SIG-M5 treated with dmso at 0.1 percent for 504 hours (cell line): ENCODE data around the gene PC.
"Not testable (repeated sequence)": the region's sequence is repeated elsewhere in the genome, so short reads cannot be mapped to it uniquely, and the experiment has no call there.

Experiments
- DNase-seq: peaks from one replicate; lab custom pipeline; 2025; ENCODE audit not compliant: unreplicated experiment; lab: John Stamatoyannopoulos, UW

The PC gene

DNA sequence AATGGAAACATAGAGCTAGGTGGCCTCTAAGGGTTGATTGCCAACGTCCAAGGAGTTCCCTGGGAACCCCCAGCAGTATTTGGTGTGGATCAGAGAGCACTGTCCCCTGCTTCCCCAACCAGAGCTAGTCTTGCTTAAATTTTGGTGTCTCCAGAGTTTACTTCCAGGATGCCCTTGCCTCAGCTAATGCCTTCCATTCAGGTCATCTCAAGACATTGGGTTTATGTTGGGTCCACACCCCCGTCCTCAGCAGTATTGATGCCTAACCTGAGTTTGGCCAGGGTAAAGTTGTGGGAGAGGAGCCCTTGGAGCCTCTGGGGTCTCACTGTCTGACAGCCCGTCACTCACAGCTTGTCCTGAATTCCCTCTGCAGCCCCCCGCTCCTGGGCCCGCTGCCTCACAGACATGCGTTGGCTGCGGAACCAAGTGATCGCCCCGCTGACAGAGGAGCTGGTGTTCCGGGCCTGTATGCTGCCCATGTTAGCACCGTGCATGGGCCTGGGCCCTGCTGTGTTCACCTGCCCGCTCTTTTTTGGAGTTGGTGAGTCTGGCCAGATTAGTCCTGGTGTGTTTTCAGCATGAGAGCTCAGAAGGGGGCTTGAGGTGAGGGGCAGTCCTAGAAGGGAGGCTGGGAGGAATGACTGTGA lies 113.6 kb downstream of the PC start:
- DNase-seq = no peak

DNA sequence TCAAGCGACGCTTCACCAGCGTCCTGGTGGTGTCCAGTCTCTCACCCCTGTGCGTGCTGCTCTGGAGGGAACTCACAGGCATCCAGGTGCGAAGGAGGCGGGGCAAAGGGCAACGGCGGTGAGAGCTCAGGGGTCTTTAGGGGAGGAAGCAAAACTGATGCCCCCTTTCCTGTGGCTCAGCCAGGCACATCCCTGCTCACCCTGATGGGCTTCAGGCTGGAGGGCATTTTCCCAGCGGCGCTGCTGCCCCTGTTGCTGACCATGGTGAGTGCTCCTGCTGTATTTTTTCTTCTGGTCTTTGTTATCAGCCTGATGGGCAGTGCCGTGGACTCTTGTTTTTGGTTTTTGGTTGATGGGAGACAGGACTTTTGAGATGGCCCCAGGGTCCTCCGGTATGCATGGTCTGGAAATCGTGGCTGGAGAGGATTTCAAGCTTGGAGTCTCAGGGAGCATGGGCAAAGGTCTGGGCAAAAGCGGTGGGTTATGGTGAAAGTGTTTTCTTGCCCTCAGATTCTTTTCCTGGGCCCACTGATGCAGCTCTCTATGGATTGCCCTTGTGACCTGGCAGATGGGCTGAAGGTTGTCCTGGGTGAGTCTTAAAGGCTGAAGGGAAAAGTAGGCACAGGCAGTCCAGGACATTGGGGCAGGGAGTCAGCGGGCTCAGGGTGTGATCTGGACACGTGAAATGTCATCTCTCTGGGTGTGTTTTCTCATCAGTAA lies 114.2 kb downstream of the PC start:
- DNase-seq = no peak

DNA sequence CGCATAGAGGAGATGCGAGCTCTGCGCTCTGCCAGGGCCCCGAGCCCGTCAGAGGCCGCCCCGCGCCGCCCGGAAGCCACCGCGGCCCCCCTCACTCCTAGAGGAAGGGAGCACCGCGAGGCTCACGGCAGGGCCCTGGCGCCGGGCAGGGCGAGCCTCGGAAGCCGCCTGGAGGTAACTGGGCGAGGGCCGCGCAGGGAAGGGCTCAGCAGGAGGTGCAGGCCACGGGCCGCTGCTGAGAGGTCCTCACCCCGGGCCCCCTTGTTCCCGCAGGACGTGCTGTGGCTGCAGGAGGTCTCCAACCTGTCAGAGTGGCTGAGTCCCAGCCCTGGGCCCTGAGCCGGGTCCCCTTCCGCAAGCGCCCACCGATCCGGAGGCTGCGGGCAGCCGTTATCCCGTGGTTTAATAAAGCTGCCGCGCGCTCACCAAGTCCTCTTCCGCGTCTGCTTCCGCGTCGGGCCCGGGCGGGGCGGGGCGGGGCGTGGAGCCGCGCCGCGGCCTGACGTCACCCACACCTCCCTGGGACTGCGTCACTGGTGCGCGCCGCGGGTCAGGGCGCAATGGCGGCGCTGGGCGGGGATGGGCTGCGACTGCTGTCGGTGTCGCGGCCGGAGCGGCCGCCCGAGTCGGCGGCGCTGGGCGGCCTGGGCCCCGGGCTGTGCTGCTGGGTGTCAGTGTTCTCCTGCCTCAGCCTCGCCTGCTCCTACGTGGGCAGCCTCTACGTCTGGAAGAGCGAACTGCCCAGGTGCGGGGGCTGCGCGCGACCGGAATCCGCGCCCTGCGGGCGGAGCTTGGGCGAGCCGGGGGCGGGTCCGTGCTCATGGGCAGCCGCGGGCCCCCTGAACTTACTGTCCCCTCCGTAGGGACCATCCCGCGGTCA lies 115.0 kb downstream of the PC start, which contains the start of gene RCE1:
RCE1 (plus strand) TSS at position 546 of the 880 bp plus-strand sequence; CDS start at position 561, 15 bp downstream.
- peak; percentile 84 for DNase-seq

DNA sequence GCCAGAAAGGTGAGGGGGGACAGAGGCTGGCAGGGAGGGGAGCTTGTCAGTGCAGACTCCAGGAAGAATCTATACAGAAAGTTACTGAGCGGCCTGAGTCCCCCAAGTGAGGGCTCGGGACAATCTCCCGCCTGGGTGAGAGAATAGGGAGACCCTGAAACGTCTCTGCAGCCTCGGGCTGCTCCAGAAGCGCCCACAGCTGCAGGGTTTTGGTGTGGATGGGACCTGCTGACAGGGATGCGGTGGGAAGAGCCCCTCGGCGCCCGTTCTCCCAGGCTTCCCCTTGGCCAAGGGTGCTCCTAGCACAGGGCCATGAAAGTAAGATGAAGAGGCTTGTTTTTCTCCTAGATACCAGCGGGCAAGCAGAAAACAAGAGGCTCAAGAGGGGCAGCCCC lies 115.7 kb downstream of the PC start:
- DNase-seq = no peak

DNA sequence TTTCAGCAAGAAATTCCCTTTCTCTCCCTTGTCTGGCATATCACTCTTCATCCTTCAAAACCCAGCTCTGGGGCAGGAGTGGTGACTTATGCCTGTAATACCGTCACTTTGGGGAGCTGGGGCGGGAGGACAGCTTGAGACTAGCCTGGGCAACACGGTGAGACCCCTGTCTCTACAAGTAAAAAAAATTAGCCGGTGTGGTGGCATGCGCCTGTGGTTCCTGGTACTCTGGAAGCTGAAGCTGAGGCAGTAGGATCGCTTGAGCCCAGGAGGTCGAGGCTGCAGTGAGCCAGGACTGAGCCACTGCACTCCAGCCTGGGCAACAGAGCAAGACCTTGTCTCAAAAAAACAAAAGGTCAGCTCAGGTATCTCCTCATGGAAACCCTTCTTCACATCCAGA lies 116.3 kb downstream of the PC start:
- no peak for DNase-seq

DNA sequence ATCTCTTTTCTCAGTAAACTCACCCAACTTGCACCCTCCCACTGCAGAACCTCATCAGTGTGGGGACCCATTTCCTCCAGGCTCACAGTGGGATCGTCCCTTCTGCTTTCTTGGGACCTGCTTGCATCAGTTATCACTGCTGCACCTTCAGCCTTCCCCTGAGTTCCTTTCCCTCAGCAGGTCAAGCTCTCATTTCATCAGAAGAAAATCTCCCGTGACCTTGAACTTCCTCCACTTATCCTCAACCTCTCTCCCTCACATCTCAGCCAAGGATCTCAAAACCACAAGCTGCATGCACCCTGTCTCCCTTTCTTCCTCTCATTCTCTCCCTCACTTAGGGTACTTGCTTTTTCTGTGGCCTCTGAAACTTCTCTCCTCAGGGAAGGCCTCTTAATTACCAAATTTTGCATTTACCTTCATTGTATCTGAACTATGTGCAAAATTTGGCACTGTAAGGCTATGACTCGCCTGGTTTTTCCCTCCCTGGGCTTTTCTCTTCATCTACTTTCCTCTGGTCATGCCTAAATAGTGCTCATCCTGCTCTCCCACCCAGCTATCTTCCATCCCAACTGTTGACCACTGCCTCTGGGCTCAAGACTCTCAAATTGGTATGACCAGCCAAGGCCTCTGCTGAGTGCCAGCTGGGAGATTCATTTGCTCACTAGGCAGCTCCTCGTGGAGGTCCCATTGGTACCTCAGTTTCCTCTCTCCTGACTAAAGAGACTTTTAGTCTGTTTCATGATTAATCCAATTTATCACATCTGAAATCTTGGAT lies 117.7 kb downstream of the PC start:
- no peak for DNase-seq

DNA sequence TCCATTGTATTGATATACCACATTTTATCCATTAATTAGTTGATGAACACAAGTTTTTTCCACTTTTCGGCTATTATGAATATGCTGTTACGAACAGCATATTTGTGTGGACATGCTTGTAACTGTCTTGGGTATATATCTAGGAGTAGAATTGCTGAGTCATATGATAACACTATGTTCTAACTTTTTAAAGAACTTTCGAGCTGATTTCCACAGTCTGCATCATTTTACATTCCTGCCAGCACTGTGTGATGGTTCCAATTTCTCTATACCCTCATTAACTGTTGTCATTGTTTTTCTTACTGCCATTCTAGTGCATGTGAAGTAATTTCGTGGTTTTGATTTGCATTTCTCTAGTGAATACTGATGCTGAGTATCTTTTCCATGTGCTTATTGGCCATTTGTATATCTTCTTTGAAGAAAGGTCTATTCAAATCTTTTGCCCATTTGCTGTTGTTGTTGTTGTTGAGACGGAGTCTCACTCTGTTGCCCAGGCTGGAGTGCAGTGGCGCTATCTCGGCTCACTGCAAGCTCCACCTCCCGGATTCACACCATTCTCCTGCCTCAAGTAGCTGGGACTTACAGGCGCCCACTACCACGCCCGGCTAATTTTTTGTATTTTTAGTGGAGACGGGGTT lies 122.3 kb downstream of the PC start:
- no peak for DNase-seq

DNA sequence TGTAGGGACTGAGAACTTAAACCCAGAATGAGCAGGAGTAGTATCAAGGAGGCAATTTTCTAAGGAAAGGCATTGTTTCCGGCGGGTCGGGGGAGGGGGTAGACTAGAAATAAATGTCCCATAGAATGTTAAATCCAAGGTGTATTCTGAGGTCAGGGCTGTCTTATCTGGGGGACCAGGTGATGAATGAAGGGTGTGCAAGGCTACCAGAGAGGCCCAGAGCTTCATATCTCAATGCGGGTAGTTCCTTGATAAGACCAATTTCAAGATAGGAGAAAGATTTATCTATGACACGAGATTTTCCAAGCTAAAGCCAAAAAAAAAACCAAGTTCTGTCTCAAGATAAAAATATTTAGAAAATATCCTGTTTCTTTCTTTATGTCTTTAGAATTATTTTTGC lies 123.2 kb downstream of the PC start:
- no peak for DNase-seq

DNA sequence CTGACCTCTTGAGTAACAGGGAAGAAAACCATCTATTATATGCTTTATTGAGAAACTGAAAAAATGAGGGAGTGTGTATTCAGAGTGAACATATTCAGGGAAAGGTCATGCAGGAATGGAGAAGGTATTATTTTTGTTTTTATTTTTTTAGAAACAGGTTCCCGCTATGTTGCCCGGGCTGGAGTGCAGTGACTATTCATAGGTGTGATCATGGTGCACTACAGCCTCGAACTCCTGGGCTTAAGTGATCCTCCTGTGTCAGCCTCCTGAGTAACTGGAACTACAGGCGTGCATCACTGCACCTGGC lies 123.7 kb downstream of the PC start:
- DNase-seq = no peak

DNA sequence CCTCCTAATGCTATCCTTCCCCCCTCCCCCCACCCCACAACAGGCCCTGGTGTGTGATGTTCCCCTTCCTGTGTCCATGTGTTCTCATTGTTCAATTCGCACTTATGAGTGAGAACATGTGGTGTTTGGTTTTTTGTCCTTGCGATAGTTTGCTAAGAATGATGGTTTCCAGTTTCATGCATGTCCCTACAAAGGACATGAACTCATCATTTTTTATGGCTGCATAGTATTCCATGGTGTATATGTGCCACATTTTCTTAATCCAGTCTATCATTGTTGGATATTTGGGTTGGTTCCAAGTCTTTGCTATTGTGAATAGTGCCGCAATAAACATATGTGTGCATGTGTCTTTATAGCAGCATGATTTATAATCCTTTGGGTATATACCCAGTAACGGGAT lies 133.6 kb downstream of the PC start:
- DNase-seq = not testable (repeated sequence)

DNA sequence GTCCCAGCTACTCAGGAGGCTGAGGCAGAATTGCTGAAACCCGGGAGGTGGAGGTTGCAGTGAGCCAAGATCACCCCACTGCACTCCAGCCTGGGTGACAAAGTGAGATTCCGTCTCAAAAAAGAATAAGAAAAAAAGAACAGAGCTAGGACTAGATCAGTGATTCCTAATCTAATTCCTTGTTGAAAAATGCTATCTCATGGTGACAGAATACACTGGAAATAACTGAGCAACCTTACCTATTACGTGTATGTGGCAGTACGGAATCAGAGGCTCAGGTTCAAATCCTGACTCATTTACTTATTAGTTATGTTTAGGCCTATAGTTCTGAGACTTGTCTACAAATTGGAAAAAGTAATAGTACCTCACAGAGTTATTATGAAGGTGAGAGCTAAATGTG lies 134.5 kb downstream of the PC start:
- no peak for DNase-seq

DNA sequence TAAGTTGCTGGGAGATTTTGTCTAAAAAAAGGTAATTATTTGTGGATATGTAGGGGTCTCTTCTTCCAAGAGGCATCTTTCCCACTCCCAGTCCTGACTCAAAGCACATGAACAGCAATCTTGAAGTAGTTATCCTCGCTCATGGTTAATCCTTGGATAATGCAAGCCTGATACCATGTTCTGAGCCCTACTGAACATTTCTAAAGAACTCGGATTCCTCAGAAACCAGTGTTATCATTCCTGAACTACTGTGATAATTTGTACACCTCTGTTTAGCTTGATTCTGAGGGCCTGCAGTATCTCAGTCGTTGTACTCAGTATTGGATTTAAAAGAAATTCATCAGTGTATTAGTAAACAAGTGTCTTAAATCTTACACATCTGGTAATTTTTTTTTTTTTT lies 137.3 kb downstream of the PC start:
- DNase-seq = no peak

DNA sequence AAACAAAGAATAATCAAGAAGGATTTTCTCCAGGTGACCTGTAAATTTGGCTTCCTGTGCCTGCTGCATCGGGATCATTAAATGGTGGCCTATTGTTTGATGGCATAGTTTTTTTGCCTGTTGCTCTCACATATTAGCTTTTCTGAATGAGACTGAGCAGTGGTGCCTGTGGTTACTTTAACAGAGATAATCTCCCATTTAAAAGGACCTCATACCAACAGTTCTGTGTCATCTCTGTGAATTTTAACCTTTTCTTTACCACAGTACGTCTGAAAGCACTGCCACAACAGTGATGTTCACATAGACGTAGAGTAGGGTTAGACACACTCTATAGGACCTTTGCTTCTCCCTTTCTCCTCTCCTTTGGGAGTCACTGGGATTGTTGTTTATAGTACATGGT lies 137.8 kb downstream of the PC start:
- no peak for DNase-seq

DNA sequence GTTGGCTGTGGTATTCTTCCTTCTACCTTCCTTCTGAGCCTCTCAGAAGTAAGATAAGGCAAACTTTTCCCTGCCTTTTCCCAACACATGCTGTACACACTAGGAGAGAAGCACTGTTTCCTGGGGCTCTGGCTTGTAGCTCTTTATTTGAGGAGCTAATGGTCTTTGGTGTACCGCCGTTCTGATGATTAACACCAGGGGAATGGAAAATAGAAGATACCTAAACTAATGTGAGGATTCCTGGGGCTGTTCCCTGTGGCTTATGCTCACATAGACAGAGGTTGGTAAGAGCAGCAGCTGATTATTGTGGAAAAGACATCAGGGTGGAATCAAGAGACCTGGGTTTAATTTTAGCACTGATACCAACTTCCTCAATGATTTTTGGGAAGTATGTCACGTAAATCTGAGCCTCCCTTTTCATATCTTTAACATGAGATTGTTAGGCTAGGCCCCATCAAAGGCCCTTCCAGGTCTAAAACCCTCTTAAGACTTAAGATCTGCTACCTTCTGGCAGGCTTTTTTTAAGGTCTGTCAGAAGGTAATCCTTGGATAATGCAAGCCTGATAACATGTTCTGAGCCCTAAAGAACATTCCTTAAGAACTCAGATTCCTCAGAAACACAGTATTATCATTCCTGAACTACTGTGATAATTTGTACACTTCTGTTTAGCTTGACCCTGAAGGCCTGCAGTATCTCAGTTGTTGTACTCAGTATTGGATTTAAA lies 139.8 kb downstream of the PC start:
- DNase-seq = no peak

DNA sequence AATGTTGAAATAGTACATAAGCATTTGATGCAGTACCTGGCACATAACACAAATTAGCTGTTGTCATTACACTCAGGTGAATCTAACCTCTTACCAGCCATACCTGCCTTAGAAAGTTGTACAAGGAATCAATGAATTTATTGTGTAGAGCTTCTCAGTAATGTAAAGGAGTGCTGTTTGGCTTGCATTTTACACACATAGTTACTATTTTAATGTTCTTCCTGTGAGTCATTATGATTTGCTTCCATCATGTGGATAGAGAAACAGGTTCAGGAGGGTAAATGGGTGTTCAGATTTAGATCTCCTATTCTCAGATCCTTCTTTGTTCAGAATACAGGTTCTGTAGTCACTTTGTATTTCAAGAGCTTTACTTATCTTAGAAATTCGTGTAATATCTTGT lies 142.5 kb downstream of the PC start:
- no peak for DNase-seq

DNA sequence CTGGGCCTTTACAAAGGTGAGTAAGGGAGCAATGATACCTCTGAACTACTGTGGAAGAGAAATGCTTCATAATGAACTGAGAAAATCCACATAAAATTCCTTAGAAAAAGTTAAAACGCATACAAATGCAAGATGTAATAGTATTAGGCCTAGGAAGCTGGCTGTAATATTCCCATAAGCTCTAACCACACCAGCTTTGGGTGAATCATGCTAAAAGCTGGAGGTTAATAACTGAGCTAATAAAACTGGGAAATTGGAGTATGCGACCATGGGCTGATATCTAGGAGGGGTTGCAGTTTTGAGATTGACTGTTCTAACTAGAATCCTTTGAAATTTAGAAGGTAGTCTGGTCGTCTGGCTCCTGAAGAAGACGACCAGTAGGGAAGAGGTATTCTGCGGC lies 143.5 kb downstream of the PC start:
- DNase-seq = no peak

DNA sequence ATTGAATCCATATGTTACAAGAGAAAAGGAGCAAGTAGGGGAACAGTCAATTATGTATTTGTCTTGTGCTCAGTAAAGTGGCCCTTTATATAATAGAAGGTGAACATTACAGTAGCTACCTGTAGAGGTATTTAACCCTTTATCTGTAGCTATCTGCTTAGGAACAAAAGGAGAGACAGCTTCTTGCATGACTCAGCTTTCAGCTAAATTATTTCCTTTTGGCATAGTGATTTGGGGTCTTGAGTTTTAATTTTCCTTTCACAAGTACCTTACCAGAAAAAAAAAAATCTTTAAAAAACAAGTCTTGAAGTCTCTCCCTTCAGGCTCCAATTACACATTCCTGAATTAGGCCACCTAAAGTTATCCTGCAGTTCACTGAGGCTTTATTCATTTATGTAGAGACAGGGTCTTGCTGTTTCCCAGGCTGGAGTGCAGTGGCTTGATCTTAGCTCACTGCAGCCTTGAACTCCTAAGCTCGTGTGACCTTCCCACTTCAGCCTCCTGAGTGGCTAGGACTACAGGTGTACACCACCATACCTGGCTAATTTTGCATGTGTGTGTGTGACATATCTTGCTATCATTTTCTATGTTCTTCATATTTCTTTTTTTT lies 147.5 kb downstream of the PC start:
- DNase-seq = no peak

DNA sequence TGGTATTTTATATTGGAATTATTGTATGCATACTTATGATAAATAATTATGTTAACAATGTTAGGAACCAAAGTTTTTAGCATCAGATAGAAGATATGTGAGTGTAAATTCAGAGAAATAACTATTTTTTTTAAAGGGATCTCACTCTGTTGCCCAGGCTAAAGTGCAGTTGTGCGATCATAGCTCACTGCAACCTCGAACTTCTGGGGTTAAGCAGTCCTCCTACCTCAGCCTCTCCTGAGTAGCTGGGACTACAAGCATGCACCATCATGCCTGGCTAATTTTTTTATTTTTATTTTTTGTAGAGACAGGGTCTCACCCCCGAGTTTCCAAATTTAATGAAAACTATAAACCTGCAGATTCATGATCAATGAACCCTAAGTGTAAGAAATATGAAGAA lies 148.6 kb downstream of the PC start:
- DNase-seq = no peak

DNA sequence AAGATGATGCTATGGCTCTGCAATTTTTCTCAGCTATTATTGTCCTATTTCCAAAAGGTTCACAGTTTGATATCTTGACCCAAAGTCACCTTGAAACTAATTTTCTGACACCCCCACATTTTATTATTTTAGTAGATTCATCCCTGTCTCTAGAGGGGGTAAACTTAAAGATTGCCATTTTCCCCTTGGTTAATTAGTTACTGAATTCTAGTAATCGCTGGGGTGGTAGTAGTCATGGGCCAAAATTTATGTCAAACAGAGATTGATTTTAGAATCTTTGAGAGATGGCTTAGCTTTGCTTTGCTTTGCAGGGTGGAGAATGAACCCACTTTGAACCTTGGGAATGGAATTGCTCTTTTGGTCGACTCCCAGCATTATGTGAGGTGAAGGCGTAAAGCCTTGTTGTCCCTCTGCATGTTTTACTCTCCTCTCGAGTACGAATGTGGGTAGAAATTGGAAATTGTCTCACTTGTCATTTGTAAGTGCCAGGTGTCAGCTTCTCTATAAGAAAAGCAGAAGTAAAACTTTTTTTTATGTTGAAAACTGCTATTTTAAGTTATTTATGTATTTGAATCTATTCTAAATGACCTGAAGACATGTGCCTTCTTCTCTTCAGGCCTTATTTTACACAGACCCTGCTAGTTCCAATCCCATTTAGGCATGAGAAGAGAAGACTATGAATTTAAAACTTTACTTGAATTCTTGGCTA lies 157.3 kb downstream of the PC start:
- DNase-seq = no peak
